DOHH2 (cell line): ENCODE results near the gene BLID.

Experiments used
- H3F3A ChIP-seq: fragments of 200-600 bp; sonication (generic), shearing (Covaris generic); 2 replicates; pipeline ENCODE4 v1.6.0; 2016; ENCODE audit warnings: antibody characterized with exemption, mild to moderate bottlenecking; ENCODE audit not compliant: control insufficient read depth, insufficient read depth
- H3K27ac ChIP-seq: fragments of 200-600 bp; sonication (generic); 2 replicates; pipeline ENCODE4 v1.5.1; 2014; ENCODE audit warnings: low read depth, mild to moderate bottlenecking, low read length, moderate library complexity
- H3K27me3 ChIP-seq: fragments of 200-600 bp; sonication (generic); 2 replicates; pipeline ENCODE4 v1.6.1; 2014; ENCODE audit warnings: mild to moderate bottlenecking, low read length, mixed read lengths; ENCODE audit not compliant: control insufficient read depth
- H3K36me3 ChIP-seq: fragments of 200-600 bp; sonication (generic); 2 replicates; pipeline ENCODE4 v1.6.1; 2014; ENCODE audit warnings: mild to moderate bottlenecking, low read length, moderate library complexity, mixed read lengths; ENCODE audit not compliant: control insufficient read depth
- H3K4me1 ChIP-seq: fragments of 200-600 bp; sonication (generic); 2 replicates; pipeline ENCODE4 v1.6.1; 2014; ENCODE audit warnings: mild to moderate bottlenecking, low read length, mixed read lengths; ENCODE audit not compliant: control insufficient read depth
- H3K4me2 ChIP-seq: fragments of 200-600 bp; sonication (generic); 2 replicates; pipeline ENCODE4 v1.6.0; 2014; ENCODE audit warnings: mild to moderate bottlenecking, low read length, moderate library complexity
- H3K4me3 ChIP-seq: fragments of 200-600 bp; sonication (generic); 2 replicates; pipeline ENCODE4 v1.5.1; 2014; ENCODE audit warnings: mild to moderate bottlenecking, low read length, mixed read lengths
- H3K79me2 ChIP-seq: fragments of 200-600 bp; sonication (generic); 2 replicates; pipeline ENCODE4 v1.6.1; 2014; ENCODE audit warnings: mild to moderate bottlenecking, low read length, mixed read lengths; ENCODE audit not compliant: control insufficient read depth
- H3K9me2 ChIP-seq: fragments of 200-600 bp; sonication (generic); replicated peaks from 2 replicates; pipeline ENCODE4 v1.6.1; 2014; ENCODE audit warnings: mild to moderate bottlenecking, low read length, mixed read lengths; ENCODE audit not compliant: control insufficient read depth
- H3K9me3 ChIP-seq: fragments of 200-600 bp; sonication (generic); 2 replicates; pipeline ENCODE4 v1.6.1; 2014; ENCODE audit warnings: antibody characterized with exemption, low read length, mixed read lengths; ENCODE audit not compliant: control insufficient read depth, insufficient read depth
- H4K20me1 ChIP-seq: fragments of 200-600 bp; sonication (generic); 2 replicates; pipeline ENCODE4 v1.6.0; 2014; ENCODE audit warnings: low read depth, mild to moderate bottlenecking, antibody characterized with exemption, low read length, moderate library complexity; ENCODE audit not compliant: control insufficient read depth, insufficient read depth
- EZH2phosphoT487 ChIP-seq: fragments of 200-600 bp; sonication (generic); IDR thresholded peaks from 2 replicates; pipeline ENCODE4 v1.6.1; 2017; ENCODE audit warnings: borderline replicate concordance, mild to moderate bottlenecking, antibody characterized with exemption, low read length, moderate library complexity, mixed read lengths
- TF ChIP-seq, protein P1 (sequence below): fragments of 200-600 bp; sonication (generic); IDR thresholded peaks from one replicate; pipeline ENCODE4 v1.5.1; 2014; ENCODE audit warnings: antibody characterized with exemption, mild to moderate bottlenecking, low read depth, low read length; ENCODE audit not compliant: poor library complexity, severe bottlenecking

Gene BLID

DNA sequence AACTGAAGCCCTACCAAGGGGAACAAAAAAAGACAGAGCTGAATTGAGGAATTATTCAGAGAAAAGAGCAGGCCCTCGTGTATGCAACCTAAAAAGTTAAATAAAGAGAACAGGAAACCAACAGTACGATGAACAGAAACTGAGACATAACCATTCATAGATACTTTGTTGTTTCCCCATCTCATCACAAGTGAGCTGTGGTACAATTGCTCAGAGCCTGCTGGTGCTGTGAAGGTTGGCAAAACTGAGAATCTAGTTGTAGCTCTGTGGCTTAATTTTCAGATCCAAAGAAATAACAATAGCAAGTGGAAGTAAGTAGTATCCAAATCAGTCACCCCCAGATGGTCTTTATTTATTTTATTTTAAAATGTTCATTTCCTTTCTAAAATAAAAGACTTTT, 37.7 kb upstream of the BLID start:
- TF ChIP-seq, protein P1, sequence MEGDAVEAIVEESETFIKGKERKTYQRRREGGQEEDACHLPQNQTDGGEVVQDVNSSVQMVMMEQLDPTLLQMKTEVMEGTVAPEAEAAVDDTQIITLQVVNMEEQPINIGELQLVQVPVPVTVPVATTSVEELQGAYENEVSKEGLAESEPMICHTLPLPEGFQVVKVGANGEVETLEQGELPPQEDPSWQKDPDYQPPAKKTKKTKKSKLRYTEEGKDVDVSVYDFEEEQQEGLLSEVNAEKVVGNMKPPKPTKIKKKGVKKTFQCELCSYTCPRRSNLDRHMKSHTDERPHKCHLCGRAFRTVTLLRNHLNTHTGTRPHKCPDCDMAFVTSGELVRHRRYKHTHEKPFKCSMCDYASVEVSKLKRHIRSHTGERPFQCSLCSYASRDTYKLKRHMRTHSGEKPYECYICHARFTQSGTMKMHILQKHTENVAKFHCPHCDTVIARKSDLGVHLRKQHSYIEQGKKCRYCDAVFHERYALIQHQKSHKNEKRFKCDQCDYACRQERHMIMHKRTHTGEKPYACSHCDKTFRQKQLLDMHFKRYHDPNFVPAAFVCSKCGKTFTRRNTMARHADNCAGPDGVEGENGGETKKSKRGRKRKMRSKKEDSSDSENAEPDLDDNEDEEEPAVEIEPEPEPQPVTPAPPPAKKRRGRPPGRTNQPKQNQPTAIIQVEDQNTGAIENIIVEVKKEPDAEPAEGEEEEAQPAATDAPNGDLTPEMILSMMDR: no peak
- no peak for TF ChIP-seq EZH2phosphoT487
- Histone ChIP-seq H3K4me3 (no peak overlapping the region), H3F3A (no peaks in the 10 kb centered on the region), H3K4me2 (no peak overlapping the region), H3K27ac (no peak overlapping the region), H3K4me1 (no peaks in the 10 kb centered on the region), H3K36me3 (no peaks in the 10 kb centered on the region), H3K79me2 (no peaks in the 10 kb centered on the region), H3K27me3 (peaks cover 5% of the 10 kb centered on the region; the same call in 1 of the 2 replicates), H3K9me2 (no peaks in the 10 kb centered on the region), H3K9me3 (no peaks in the 10 kb centered on the region), H4K20me1 (no peaks in the 10 kb centered on the region)

DNA sequence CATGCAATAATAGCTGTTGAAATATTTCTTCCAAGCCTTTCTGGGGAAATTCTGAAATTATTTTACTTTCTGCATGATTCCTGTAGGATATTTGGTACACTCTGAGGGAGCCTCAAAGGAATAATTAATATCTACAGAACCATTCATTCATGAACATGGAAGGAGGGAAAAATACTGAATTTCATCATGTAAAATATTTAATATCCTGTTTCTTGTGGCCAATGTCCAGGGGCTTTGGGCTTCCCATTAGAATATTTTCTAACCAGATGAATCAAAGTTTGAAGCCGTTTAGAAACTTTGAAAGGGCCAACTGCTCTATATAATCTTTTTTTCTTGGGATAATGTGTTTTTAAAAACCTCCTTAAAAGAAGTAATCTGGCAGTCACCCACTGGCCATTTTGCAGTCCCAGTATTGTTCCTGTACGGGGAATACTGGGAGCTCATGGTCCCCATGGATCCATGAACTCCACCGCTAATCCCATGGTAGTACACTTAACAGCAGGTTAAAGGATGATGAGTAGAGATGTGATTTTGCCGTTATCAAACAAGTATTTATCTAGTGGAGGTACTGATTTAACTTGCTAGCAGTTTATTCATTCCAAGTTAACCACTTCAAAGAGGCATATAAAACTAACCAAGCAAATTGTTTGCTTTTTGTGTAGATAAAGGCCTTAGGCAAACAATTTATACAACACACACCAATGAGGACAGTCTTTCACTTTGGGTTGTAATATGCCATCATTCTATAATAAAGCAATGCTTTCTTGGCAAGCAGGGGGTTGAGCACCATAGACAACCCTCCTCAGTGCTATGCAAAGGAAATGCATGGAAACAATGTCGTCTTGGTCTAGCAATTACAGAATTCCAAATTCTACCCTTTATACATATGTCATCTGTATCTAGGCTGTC, 34.5 kb upstream of the BLID start:
- H4K20me1 ChIP-seq: no peaks in the 10 kb centered on the region
- no peaks in the 10 kb centered on the region for H3K9me2 ChIP-seq
- no peaks in the 10 kb centered on the region for H3F3A ChIP-seq
- H3K27ac ChIP-seq: no peak overlapping the region
- H3K9me3 ChIP-seq: no peaks in the 10 kb centered on the region
- peaks cover 5% of the 10 kb centered on the region; the same call in 1 of the 2 replicates for H3K27me3 ChIP-seq
- TF ChIP-seq EZH2phosphoT487: no peak
- TF ChIP-seq, protein P1: no peak
- no peak overlapping the region for H3K4me2 ChIP-seq
- H3K36me3 ChIP-seq: no peaks in the 10 kb centered on the region
- H3K79me2 ChIP-seq: no peaks in the 10 kb centered on the region
- no peak overlapping the region for H3K4me3 ChIP-seq
- no peaks in the 10 kb centered on the region for H3K4me1 ChIP-seq

DNA sequence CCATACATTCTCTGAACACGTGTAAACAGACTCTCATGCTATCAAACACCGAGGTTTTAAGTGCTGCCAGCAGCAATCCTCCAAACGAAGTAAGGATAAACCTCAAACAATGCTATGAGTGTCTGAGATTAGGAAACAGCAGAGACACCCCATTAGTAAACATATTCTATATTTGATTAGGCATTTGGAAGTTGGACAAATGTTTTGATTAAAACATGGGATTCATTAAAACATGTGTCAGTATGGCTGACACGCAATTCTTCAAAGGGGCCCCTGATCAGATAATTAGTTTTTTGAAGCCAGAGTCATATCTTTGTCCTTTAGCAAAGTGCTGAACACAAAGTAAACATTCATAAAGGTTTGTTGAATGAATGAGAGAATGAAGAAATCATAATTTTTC, 33.2 kb upstream of the BLID start:
- Histone ChIP-seq H3K36me3 (no peaks in the 10 kb centered on the region), H3K4me1 (no peaks in the 10 kb centered on the region), H3K9me2 (no peaks in the 10 kb centered on the region), H3K27ac (no peak overlapping the region), H3K27me3 (peaks cover 5% of the 10 kb centered on the region; the same call in 1 of the 2 replicates), H3F3A (no peaks in the 10 kb centered on the region), H3K79me2 (no peaks in the 10 kb centered on the region), H4K20me1 (no peaks in the 10 kb centered on the region), H3K9me3 (no peaks in the 10 kb centered on the region), H3K4me2 (no peak overlapping the region), H3K4me3 (no peak overlapping the region)
- TF ChIP-seq, protein P1: no peak
- TF ChIP-seq EZH2phosphoT487: no peak
